Urothelium cell line (cell line): ENCODE measurements around the gene IRF7.
"Not testable (repeated sequence)": the region's sequence is repeated elsewhere in the genome, so short reads cannot be mapped to it uniquely, and the experiment has no call there.

ENCODE experiments used
- DNase-seq: peaks from one replicate; pipeline ENCODE4 v3.0.0; 2011; ENCODE audit warnings: low spot score, mixed read lengths
- FAIRE-seq: peaks from 2 replicates; lab custom pipeline; 2011; peaks lifted over from hg19 to GRCh38; lab: Jason Lieb, UNC

IRF7 gene

GRCh38 chr11:587546-587945, 28.2 kb downstream of the IRF7 start:
- FAIRE-seq, result no peak

GRCh38 chr11:586376-587316, 29.1 kb downstream of the IRF7 start:
- FAIRE-seq, result no peak
- no peak for DNase-seq

More at GRCh38 chr11:587546-587945, 28.2 kb downstream of the IRF7 start:
- no peak for DNase-seq

- FAIRE-seq, result no peak
- DNase-seq, result no peak
Observed at GRCh38 chr11:584287-584686, 31.5 kb downstream of the IRF7 start.

GRCh38 chr11:581752-582151, 34.0 kb downstream of the IRF7 start:
- DNase-seq, result no peak
- FAIRE-seq, result no peak

GRCh38 chr11:581342-581741, 34.4 kb downstream of the IRF7 start:
- no peak for DNase-seq
- FAIRE-seq, result no peak

GRCh38 chr11:579830-580601, 35.7 kb downstream of the IRF7 start:
- no peak for DNase-seq
- FAIRE-seq, result no peak

GRCh38 chr11:578276-579035, 37.3 kb downstream of the IRF7 start:
- FAIRE-seq, result no peak
- no peak for DNase-seq

GRCh38 chr11:577611-577894, 38.2 kb downstream of the IRF7 start:
- FAIRE-seq (no peak), DNase-seq (no peak)

- no peak for DNase-seq
- FAIRE-seq, result no peak
Observed at GRCh38 chr11:576811-577610, 38.7 kb downstream of the IRF7 start.

GRCh38 chr11:575996-576768, 39.6 kb downstream of the IRF7 start, which contains the start of gene PHRF1:
Gene PHRF1 (plus strand): TSS chr11:576470. CDS start chr11:581513, 5,043 bp downstream.
- FAIRE-seq, result no peak

GRCh38 chr11:575313-575995, 40.3 kb downstream of the IRF7 start:
- peak; percentile 9 for FAIRE-seq
- DNase-seq, result no peak

More at GRCh38 chr11:575996-576768, 39.6 kb downstream of the IRF7 start, which contains the start of gene PHRF1:
- DNase-seq, result peak; percentile 96

- DNase-seq (no peak), FAIRE-seq (no peak)
Observed at GRCh38 chr11:574632-575312, 41.0 kb downstream of the IRF7 start.

- FAIRE-seq, DNase-seq: not testable (repeated sequence)
Observed at GRCh38 chr11:574031-574570, 41.6 kb downstream of the IRF7 start.

- DNase-seq (no peak), FAIRE-seq (no peak)
Observed at GRCh38 chr11:573146-573759, 42.5 kb downstream of the IRF7 start.

GRCh38 chr11:571802-572185, 44.0 kb downstream of the IRF7 start:
- FAIRE-seq (no peak), DNase-seq (no peak)

- DNase-seq (no peak), FAIRE-seq (no peak)
Observed at GRCh38 chr11:569158-569885, 46.4 kb downstream of the IRF7 start.
